Measurements from ENCODE around the gene FREM2.

Gene FREM2

GRCh38 chr13:38767506-38768265, 80.8 kb downstream of the FREM2 start:
- no peak for DNase-seq

GRCh38 chr13:38769526-38769925, 82.6 kb downstream of the FREM2 start:
- no peak for DNase-seq

GRCh38 chr13:38775085-38775484, 88.2 kb downstream of the FREM2 start:
- no peak for DNase-seq

- no peak for DNase-seq
Measured at GRCh38 chr13:38777347-38778119, 90.7 kb downstream of the FREM2 start.

- no peak for DNase-seq
Measured at GRCh38 chr13:38781539-38781938, 94.7 kb downstream of the FREM2 start.

GRCh38 chr13:38784036-38784880, 97.4 kb downstream of the FREM2 start:
- peak; percentile 63 to 81 for DNase-seq

- no peak for DNase-seq
Measured at GRCh38 chr13:38785042-38785441, 98.2 kb downstream of the FREM2 start.

- DNase-seq, result no peak
Measured at GRCh38 chr13:38785490-38785889, 98.6 kb downstream of the FREM2 start.

GRCh38 chr13:38787550-38787949, 100.7 kb downstream of the FREM2 start:
- no peak for DNase-seq

- DNase-seq, result no peak
Measured at GRCh38 chr13:38796890-38797289, 110.0 kb downstream of the FREM2 start.

GRCh38 chr13:38803531-38803930, 116.7 kb downstream of the FREM2 start:
- no peak for DNase-seq

GRCh38 chr13:38804061-38804460, 117.2 kb downstream of the FREM2 start:
- no peak for DNase-seq

- no peak for DNase-seq
Measured at GRCh38 chr13:38804536-38804935, 117.7 kb downstream of the FREM2 start.

- DNase-seq, result no peak
Measured at GRCh38 chr13:38814331-38814730, 127.5 kb downstream of the FREM2 start.

GRCh38 chr13:38819053-38819452, 132.2 kb downstream of the FREM2 start:
- DNase-seq, result no peak

- DNase-seq, result no peak
Measured at GRCh38 chr13:38819596-38819995, 132.7 kb downstream of the FREM2 start.

- DNase-seq, result no peak
Measured at GRCh38 chr13:38821770-38822551, 135.1 kb downstream of the FREM2 start.

- no peak for DNase-seq
Measured at GRCh38 chr13:38824342-38824741, 137.5 kb downstream of the FREM2 start.

GRCh38 chr13:38826182-38826813, 139.4 kb downstream of the FREM2 start:
- DNase-seq, result no peak

- DNase-seq, result no peak
Measured at GRCh38 chr13:38830442-38831045, 143.7 kb downstream of the FREM2 start.

- no peak for DNase-seq
Measured at GRCh38 chr13:38844581-38844980, 157.7 kb downstream of the FREM2 start.

GRCh38 chr13:38848360-38848759, 161.5 kb downstream of the FREM2 start:
- DNase-seq, result no peak

Data from NCI-H524 (cell line).